WTC11 (cell line): Measurements from ENCODE around the gene CALM3.

Source experiments
- ATF1 ChIP-seq: sonication (generic); formaldehyde crosslinking; IDR thresholded peaks from 2 replicates; pipeline ENCODE4 v1.8.1; 2023; ENCODE audit warnings: mild to moderate bottlenecking, moderate library complexity, missing genetic modification reagents
- CBFB ChIP-seq: sonication (generic); formaldehyde crosslinking; IDR thresholded peaks from 2 replicates; pipeline ENCODE4 v1.8.1; 2022; ENCODE audit warnings: mild to moderate bottlenecking, low read depth, missing genetic modification reagents
- JUN ChIP-seq: sonication (generic); formaldehyde crosslinking; IDR thresholded peaks from 2 replicates; pipeline ENCODE4 v1.8.0; 2023; ENCODE audit warnings: mild to moderate bottlenecking, missing genetic modification reagents
- NR2C2 ChIP-seq: sonication (generic); formaldehyde crosslinking; IDR thresholded peaks from 2 replicates; pipeline ENCODE4 v1.8.0; 2022; ENCODE audit warnings: mild to moderate bottlenecking, missing genetic modification reagents
- SMAD3 ChIP-seq: sonication (generic); formaldehyde crosslinking; IDR thresholded peaks from 2 replicates; pipeline ENCODE4 v1.8.0; 2022; ENCODE audit warnings: missing genetic modification reagents, mild to moderate bottlenecking, borderline replicate concordance
- TF ChIP-seq, protein P1 (sequence below): sonication (generic); formaldehyde crosslinking; IDR thresholded peaks from 2 replicates; pipeline ENCODE4 v1.8.0; 2023; ENCODE audit warnings: missing genetic modification reagents, mild to moderate bottlenecking, borderline replicate concordance
- TF ChIP-seq, protein P2 (sequence below): sonication (generic); formaldehyde crosslinking; conservative IDR thresholded peaks from 2 replicates; pipeline ENCODE4 v1.8.1; 2023; ENCODE audit warnings: mild to moderate bottlenecking, low read depth, missing genetic modification reagents, moderate library complexity
- TF ChIP-seq, protein P3 (sequence below): sonication (generic); formaldehyde crosslinking; IDR thresholded peaks from 2 replicates; pipeline ENCODE4 v1.8.0; 2023; ENCODE audit warnings: missing genetic modification reagents
- TF ChIP-seq, protein P4 (sequence below): fragments of 200-600 bp; IDR thresholded peaks from 2 replicates; pipeline ENCODE4 v1.8.0; 2022; ENCODE audit warnings: antibody characterized with exemption
- TF ChIP-seq, protein P5 (sequence below): sonication (generic); formaldehyde crosslinking; conservative IDR thresholded peaks from 2 replicates; pipeline ENCODE4 v1.8.1; 2022; ENCODE audit warnings: mild to moderate bottlenecking, missing genetic modification reagents
- TF ChIP-seq, protein P6 (sequence below): sonication (generic); formaldehyde crosslinking; IDR thresholded peaks from 2 replicates; pipeline ENCODE4 v1.8.0; 2022; ENCODE audit warnings: mild to moderate bottlenecking, missing genetic modification reagents
- TF ChIP-seq, protein P7 (sequence below): sonication (generic); formaldehyde crosslinking; IDR thresholded peaks from 2 replicates; pipeline ENCODE4 v1.8.1; 2023; ENCODE audit warnings: mild to moderate bottlenecking, missing genetic modification reagents
- TF ChIP-seq, protein P8 (sequence below): sonication (generic); formaldehyde crosslinking; IDR thresholded peaks from 2 replicates; pipeline ENCODE4 v1.8.0; 2022; ENCODE audit warnings: mild to moderate bottlenecking, missing genetic modification reagents

DNA sequence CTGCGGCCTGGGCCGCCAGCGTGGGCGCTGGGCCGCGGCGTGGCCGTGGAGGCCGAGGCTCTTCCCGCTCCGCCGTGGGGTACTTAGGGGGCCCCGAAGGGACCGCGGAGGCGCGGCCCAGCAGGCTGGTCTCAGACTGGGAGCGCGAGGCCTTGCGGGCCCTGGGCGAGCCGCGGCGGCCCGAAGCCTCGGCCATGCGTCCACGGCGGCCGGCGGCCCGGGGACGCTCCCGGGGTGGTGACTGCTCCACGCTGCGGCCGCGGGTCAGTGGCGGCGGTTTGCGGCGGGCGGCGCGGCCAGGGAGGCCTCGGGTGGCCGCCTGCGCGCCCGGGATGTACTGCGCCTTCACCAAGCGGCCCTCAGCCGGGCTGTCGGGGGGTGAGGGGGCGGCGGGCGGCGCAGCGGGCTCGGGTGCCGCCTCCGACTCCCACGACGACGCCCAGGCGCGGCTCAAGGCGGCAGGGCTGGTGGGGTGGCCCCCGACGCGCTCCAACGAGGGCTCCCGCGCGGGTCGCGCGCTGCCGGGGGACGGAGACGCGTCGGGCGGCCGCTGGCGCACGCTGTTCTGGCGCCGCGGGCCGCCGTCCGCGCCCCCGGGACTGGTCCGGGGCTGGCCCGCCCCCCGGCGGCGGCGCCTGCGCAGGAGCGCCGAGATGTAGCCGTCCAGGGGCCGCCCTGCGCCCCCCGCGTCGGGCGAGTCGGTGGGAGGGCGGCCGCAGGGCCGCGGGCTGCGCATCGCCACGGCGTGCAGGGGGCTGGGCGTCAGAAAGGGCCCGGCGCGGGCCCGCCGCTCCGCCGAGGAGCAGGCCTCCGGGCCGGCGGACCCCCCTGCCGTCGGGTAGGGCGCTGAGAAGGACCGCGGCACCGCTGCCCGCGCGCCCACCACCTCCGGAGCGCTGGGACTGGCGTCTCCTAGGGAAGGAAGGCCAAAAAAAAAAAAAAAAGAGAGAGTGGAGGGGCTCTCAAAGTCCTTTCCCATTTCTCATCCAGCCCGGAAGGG lies 48.1 kb downstream of the CALM3 start:
- TF ChIP-seq, protein P1, sequence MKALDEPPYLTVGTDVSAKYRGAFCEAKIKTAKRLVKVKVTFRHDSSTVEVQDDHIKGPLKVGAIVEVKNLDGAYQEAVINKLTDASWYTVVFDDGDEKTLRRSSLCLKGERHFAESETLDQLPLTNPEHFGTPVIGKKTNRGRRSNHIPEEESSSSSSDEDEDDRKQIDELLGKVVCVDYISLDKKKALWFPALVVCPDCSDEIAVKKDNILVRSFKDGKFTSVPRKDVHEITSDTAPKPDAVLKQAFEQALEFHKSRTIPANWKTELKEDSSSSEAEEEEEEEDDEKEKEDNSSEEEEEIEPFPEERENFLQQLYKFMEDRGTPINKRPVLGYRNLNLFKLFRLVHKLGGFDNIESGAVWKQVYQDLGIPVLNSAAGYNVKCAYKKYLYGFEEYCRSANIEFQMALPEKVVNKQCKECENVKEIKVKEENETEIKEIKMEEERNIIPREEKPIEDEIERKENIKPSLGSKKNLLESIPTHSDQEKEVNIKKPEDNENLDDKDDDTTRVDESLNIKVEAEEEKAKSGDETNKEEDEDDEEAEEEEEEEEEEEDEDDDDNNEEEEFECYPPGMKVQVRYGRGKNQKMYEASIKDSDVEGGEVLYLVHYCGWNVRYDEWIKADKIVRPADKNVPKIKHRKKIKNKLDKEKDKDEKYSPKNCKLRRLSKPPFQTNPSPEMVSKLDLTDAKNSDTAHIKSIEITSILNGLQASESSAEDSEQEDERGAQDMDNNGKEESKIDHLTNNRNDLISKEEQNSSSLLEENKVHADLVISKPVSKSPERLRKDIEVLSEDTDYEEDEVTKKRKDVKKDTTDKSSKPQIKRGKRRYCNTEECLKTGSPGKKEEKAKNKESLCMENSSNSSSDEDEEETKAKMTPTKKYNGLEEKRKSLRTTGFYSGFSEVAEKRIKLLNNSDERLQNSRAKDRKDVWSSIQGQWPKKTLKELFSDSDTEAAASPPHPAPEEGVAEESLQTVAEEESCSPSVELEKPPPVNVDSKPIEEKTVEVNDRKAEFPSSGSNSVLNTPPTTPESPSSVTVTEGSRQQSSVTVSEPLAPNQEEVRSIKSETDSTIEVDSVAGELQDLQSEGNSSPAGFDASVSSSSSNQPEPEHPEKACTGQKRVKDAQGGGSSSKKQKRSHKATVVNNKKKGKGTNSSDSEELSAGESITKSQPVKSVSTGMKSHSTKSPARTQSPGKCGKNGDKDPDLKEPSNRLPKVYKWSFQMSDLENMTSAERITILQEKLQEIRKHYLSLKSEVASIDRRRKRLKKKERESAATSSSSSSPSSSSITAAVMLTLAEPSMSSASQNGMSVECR (CRISPR knock-in tag) = no peak
- TF ChIP-seq, protein P2, sequence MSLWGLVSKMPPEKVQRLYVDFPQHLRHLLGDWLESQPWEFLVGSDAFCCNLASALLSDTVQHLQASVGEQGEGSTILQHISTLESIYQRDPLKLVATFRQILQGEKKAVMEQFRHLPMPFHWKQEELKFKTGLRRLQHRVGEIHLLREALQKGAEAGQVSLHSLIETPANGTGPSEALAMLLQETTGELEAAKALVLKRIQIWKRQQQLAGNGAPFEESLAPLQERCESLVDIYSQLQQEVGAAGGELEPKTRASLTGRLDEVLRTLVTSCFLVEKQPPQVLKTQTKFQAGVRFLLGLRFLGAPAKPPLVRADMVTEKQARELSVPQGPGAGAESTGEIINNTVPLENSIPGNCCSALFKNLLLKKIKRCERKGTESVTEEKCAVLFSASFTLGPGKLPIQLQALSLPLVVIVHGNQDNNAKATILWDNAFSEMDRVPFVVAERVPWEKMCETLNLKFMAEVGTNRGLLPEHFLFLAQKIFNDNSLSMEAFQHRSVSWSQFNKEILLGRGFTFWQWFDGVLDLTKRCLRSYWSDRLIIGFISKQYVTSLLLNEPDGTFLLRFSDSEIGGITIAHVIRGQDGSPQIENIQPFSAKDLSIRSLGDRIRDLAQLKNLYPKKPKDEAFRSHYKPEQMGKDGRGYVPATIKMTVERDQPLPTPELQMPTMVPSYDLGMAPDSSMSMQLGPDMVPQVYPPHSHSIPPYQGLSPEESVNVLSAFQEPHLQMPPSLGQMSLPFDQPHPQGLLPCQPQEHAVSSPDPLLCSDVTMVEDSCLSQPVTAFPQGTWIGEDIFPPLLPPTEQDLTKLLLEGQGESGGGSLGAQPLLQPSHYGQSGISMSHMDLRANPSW (CRISPR knock-in tag) = no peak
- TF ChIP-seq SMAD3 (CRISPR knock-in tag) = no peak
- TF ChIP-seq, protein P3, sequence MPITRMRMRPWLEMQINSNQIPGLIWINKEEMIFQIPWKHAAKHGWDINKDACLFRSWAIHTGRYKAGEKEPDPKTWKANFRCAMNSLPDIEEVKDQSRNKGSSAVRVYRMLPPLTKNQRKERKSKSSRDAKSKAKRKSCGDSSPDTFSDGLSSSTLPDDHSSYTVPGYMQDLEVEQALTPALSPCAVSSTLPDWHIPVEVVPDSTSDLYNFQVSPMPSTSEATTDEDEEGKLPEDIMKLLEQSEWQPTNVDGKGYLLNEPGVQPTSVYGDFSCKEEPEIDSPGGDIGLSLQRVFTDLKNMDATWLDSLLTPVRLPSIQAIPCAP (CRISPR knock-in tag) = no peak
- no peak for TF ChIP-seq NR2C2 (CRISPR knock-in tag)
- TF ChIP-seq, protein P4, sequence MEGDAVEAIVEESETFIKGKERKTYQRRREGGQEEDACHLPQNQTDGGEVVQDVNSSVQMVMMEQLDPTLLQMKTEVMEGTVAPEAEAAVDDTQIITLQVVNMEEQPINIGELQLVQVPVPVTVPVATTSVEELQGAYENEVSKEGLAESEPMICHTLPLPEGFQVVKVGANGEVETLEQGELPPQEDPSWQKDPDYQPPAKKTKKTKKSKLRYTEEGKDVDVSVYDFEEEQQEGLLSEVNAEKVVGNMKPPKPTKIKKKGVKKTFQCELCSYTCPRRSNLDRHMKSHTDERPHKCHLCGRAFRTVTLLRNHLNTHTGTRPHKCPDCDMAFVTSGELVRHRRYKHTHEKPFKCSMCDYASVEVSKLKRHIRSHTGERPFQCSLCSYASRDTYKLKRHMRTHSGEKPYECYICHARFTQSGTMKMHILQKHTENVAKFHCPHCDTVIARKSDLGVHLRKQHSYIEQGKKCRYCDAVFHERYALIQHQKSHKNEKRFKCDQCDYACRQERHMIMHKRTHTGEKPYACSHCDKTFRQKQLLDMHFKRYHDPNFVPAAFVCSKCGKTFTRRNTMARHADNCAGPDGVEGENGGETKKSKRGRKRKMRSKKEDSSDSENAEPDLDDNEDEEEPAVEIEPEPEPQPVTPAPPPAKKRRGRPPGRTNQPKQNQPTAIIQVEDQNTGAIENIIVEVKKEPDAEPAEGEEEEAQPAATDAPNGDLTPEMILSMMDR = no peak
- TF ChIP-seq, protein P5, sequence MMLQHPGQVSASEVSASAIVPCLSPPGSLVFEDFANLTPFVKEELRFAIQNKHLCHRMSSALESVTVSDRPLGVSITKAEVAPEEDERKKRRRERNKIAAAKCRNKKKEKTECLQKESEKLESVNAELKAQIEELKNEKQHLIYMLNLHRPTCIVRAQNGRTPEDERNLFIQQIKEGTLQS = no peak
- TF ChIP-seq JUN (CRISPR knock-in tag) = no peak
- no peak for TF ChIP-seq ATF1 (CRISPR knock-in tag)
- no peak for TF ChIP-seq CBFB (CRISPR knock-in tag)
- TF ChIP-seq, protein P6, sequence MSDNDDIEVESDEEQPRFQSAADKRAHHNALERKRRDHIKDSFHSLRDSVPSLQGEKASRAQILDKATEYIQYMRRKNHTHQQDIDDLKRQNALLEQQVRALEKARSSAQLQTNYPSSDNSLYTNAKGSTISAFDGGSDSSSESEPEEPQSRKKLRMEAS (CRISPR knock-in tag) = no peak
- TF ChIP-seq, protein P7, sequence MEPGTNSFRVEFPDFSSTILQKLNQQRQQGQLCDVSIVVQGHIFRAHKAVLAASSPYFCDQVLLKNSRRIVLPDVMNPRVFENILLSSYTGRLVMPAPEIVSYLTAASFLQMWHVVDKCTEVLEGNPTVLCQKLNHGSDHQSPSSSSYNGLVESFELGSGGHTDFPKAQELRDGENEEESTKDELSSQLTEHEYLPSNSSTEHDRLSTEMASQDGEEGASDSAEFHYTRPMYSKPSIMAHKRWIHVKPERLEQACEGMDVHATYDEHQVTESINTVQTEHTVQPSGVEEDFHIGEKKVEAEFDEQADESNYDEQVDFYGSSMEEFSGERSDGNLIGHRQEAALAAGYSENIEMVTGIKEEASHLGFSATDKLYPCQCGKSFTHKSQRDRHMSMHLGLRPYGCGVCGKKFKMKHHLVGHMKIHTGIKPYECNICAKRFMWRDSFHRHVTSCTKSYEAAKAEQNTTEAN = no peak
- TF ChIP-seq, protein P8, sequence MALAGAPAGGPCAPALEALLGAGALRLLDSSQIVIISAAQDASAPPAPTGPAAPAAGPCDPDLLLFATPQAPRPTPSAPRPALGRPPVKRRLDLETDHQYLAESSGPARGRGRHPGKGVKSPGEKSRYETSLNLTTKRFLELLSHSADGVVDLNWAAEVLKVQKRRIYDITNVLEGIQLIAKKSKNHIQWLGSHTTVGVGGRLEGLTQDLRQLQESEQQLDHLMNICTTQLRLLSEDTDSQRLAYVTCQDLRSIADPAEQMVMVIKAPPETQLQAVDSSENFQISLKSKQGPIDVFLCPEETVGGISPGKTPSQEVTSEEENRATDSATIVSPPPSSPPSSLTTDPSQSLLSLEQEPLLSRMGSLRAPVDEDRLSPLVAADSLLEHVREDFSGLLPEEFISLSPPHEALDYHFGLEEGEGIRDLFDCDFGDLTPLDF (CRISPR knock-in tag) = no peak
